ENCODE measurements around the gene TRAF3IP1.

TRAF3IP1 gene

DNA sequence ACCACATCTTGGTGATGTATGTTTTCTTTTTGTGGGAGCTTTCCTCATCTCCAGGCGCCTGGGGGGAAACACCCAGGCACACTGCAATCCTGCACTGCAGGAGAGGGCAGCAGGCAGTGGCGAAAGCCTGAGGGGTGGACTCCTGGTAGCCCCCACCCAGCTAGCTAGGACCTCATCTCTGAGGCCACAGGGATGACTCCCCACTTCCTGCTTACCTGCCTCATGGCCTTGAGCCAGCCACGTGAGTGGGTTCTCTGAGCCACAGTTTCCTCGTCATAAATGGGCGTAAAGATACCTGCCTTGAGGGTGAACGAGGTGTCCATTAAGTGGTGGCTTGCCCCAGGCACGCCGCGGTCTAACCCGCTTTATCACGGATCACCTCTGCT, 19.1 kb downstream of the TRAF3IP1 start:
- H3K4me1 ChIP-seq (ENCODE audit: low read length): no peaks in the 10 kb centered on the region
- no peaks in the 10 kb centered on the region for H3K79me2 ChIP-seq (ENCODE audit: low read length)
- no peak for TF ChIP-seq EZH2phosphoT487 (IDR thresholded peaks at IDR 0.05; ENCODE audit: low read depth)
- TF ChIP-seq, protein P1, sequence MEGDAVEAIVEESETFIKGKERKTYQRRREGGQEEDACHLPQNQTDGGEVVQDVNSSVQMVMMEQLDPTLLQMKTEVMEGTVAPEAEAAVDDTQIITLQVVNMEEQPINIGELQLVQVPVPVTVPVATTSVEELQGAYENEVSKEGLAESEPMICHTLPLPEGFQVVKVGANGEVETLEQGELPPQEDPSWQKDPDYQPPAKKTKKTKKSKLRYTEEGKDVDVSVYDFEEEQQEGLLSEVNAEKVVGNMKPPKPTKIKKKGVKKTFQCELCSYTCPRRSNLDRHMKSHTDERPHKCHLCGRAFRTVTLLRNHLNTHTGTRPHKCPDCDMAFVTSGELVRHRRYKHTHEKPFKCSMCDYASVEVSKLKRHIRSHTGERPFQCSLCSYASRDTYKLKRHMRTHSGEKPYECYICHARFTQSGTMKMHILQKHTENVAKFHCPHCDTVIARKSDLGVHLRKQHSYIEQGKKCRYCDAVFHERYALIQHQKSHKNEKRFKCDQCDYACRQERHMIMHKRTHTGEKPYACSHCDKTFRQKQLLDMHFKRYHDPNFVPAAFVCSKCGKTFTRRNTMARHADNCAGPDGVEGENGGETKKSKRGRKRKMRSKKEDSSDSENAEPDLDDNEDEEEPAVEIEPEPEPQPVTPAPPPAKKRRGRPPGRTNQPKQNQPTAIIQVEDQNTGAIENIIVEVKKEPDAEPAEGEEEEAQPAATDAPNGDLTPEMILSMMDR (IDR thresholded peaks at IDR 0.05; ENCODE audit: low read depth, low read length): no peak
- H3K27me3 ChIP-seq (ENCODE audit: low read depth, low read length): no peaks in the 10 kb centered on the region
- no peaks in the 10 kb centered on the region for H3K9me3 ChIP-seq (ENCODE audit: insufficient read depth, low read length)
- H3K27ac ChIP-seq (ENCODE audit: low read length): no peak overlapping the region
- no peaks in the 10 kb centered on the region for H4K20me1 ChIP-seq (ENCODE audit: insufficient read depth, low read length)
- H3K9ac ChIP-seq (ENCODE audit: low read length): no peak overlapping the region
- H3K4me2 ChIP-seq (ENCODE audit: low read length): no peak overlapping the region
- H3K36me3 ChIP-seq (replicated peaks; ENCODE audit: low read depth, low read length): no peaks in the 10 kb centered on the region
- H3K4me3 ChIP-seq (ENCODE audit: low read length): no peak overlapping the region
- H2AFZ ChIP-seq (ENCODE audit: low read depth, low read length): no peak overlapping the region

DNA sequence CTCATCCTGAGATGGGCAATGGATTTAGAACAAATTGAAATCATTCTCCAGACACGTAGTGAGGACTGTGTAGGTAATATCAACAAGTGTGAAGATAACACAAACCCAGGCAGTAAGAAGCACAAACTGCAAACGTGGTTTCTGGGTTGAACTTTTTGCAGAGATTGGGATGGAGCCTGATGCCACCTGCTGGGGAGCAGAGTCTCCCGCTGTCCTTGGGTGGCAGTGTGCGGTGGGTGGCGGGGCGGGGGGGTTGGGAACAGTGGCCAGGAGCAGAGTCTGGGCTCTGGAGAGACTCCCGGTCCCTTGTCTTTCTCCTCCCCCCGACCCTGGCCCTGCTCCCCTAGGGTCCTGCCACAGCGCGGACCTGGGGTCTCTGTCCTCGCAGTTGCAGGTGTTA, 19.5 kb downstream of the TRAF3IP1 start:
- Histone ChIP-seq H3K27me3 (ENCODE audit: low read depth, low read length) (no peaks in the 10 kb centered on the region), H3K79me2 (ENCODE audit: low read length) (no peaks in the 10 kb centered on the region), H3K4me3 (ENCODE audit: low read length) (no peak overlapping the region), H3K36me3 (replicated peaks; ENCODE audit: low read depth, low read length) (no peaks in the 10 kb centered on the region), H3K4me1 (ENCODE audit: low read length) (no peaks in the 10 kb centered on the region), H3K9me3 (ENCODE audit: insufficient read depth, low read length) (no peaks in the 10 kb centered on the region), H3K27ac (ENCODE audit: low read length) (no peak overlapping the region), H3K4me2 (ENCODE audit: low read length) (no peak overlapping the region), H2AFZ (ENCODE audit: low read depth, low read length) (no peak overlapping the region), H3K9ac (ENCODE audit: low read length) (no peak overlapping the region), H4K20me1 (ENCODE audit: insufficient read depth, low read length) (no peaks in the 10 kb centered on the region)
- TF ChIP-seq, protein P1 (IDR thresholded peaks at IDR 0.05; ENCODE audit: low read depth, low read length): no peak
- TF ChIP-seq EZH2phosphoT487 (IDR thresholded peaks at IDR 0.05; ENCODE audit: low read depth): no peak

DNA sequence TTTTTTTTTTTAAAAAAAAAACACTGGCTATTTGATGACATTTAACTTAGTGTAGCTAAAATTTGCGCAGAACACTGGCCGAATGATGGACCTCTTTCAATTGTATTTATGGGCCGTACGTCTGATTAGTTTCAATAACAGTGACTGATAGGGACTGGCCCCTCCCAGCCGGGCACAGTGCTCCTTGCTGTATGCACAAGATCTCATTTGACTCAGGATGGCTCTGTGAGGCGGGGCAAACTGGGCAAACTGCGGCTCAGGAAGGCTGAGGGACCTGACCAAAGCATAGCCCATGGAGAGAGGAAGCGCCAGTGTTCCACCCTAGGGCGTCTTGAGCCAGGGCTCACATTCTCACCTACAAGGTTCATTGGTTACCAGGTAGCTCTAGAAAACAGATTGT, 21.2 kb downstream of the TRAF3IP1 start:
- no peak overlapping the region for H3K4me2 ChIP-seq (ENCODE audit: low read length)
- H3K9me3 ChIP-seq (ENCODE audit: insufficient read depth, low read length): no peaks in the 10 kb centered on the region
- no peaks in the 10 kb centered on the region for H3K79me2 ChIP-seq (ENCODE audit: low read length)
- H2AFZ ChIP-seq (ENCODE audit: low read depth, low read length): no peak overlapping the region
- no peaks in the 10 kb centered on the region for H3K4me1 ChIP-seq (ENCODE audit: low read length)
- H3K36me3 ChIP-seq (replicated peaks; ENCODE audit: low read depth, low read length): no peaks in the 10 kb centered on the region
- no peak overlapping the region for H3K27ac ChIP-seq (ENCODE audit: low read length)
- no peak overlapping the region for H3K4me3 ChIP-seq (ENCODE audit: low read length)
- H4K20me1 ChIP-seq (ENCODE audit: insufficient read depth, low read length): no peaks in the 10 kb centered on the region
- H3K27me3 ChIP-seq (ENCODE audit: low read depth, low read length): no peaks in the 10 kb centered on the region
- TF ChIP-seq, protein P1 (IDR thresholded peaks at IDR 0.05; ENCODE audit: low read depth, low read length): no peak
- H3K9ac ChIP-seq (ENCODE audit: low read length): no peak overlapping the region

DNA sequence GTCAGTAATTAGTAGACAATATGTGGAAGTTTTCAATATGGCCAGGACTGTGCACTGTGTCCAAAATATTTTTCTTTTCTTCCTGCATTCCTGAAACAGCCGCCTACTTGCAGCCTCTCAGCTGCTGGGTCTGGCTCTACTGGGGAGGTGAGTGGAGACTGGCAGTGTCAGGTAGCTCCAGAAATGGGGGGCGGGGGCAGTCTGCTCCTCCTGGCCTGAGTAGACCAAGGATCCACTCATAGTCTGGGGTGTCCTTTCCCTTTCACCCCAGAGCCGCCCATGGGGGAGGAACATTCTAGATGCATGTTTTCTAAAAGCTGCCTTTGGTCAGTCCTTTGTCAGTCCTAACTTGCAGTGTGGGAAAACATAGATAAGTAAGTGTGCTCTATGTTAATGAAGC, 23.7 kb downstream of the TRAF3IP1 start:
- Histone ChIP-seq H3K4me3 (ENCODE audit: low read length) (no peak overlapping the region), H3K79me2 (ENCODE audit: low read length) (no peaks in the 10 kb centered on the region)

More for the DNA sequence above, 23.7 kb downstream of the TRAF3IP1 start:
- H3K9me3 ChIP-seq (ENCODE audit: insufficient read depth, low read length): no peaks in the 10 kb centered on the region
- no peak for TF ChIP-seq EZH2phosphoT487 (IDR thresholded peaks at IDR 0.05; ENCODE audit: low read depth)
- TF ChIP-seq, protein P1 (IDR thresholded peaks at IDR 0.05; ENCODE audit: low read depth, low read length): no peak
- no peaks in the 10 kb centered on the region for H3K4me1 ChIP-seq (ENCODE audit: low read length)
- no peaks in the 10 kb centered on the region for H3K27me3 ChIP-seq (ENCODE audit: low read depth, low read length)
- H2AFZ ChIP-seq (ENCODE audit: low read depth, low read length): no peak overlapping the region
- no peaks in the 10 kb centered on the region for H3K36me3 ChIP-seq (replicated peaks; ENCODE audit: low read depth, low read length)
- no peak overlapping the region for H3K4me2 ChIP-seq (ENCODE audit: low read length)
- no peak overlapping the region for H3K9ac ChIP-seq (ENCODE audit: low read length)
- no peaks in the 10 kb centered on the region for H4K20me1 ChIP-seq (ENCODE audit: insufficient read depth, low read length)
- H3K27ac ChIP-seq (ENCODE audit: low read length): no peak overlapping the region

Measured in OCI-LY3 (cell line).